HL-60 (cell line): Measurements from ENCODE around the gene DAND5.

ENCODE experiments used
- DNase-seq, 2 experiments: peaks; one replicate each; pipeline ENCODE4 v3.0.0-alpha.2; 2010 to 2020; ENCODE audit warnings: low read depth in 1 of 2, low spot score in 1 of 2
- H3K27ac ChIP-seq: fragments of 250-450 bp; sonication (Bioruptor Pico); replicated peaks from 2 replicates; pipeline ENCODE4 v1.5.1; 2020; ENCODE audit warnings: mild to moderate bottlenecking, moderate library complexity
- H3K27me3 ChIP-seq: fragments of 250-450 bp; sonication (Bioruptor Pico); 2 replicates; pipeline ENCODE4 v1.5.1; 2021; ENCODE audit warnings: mild to moderate bottlenecking, moderate library complexity; ENCODE audit not compliant: insufficient read depth, poor library complexity, severe bottlenecking
- H3K4me3 ChIP-seq: replicated peaks from 2 replicates; pipeline ENCODE4 v1.5.1; 2011; ENCODE audit warnings: mild to moderate bottlenecking, control low read depth, low read length; ENCODE audit not compliant: insufficient read depth
- CTCF ChIP-seq: IDR thresholded peaks from one replicate; pipeline ENCODE4 v1.5.1; 2011; ENCODE audit warnings: low read length, control low read depth, inconsistent platforms; ENCODE audit not compliant: insufficient read depth
- GABPA ChIP-seq: IDR thresholded peaks from 2 replicates; pipeline ENCODE4 v1.6.1; 2012; ENCODE audit warnings: low read depth
- POLR2AphosphoS5 ChIP-seq: IDR thresholded peaks from 2 replicates; pipeline ENCODE4 v1.6.1; 2012; ENCODE audit warnings: low read depth
- SPI1 ChIP-seq: IDR thresholded peaks from 2 replicates; pipeline ENCODE4 v1.6.1; 2012; ENCODE audit warnings: low read depth, mild to moderate bottlenecking, borderline replicate concordance
- TF ChIP-seq, protein P1 (sequence below): IDR thresholded peaks from 2 replicates; pipeline ENCODE4 v1.6.1; 2012; ENCODE audit warnings: low read depth; ENCODE audit not compliant: insufficient replicate concordance

Gene DAND5

GRCh38 chr19:13007292-13008045 lies 38.1 kb downstream of the DAND5 start:
- TF ChIP-seq POLR2AphosphoS5, result no peak
- no peak for TF ChIP-seq GABPA
- TF ChIP-seq SPI1, result no peak
- TF ChIP-seq CTCF, result no peak
- TF ChIP-seq, protein P1, sequence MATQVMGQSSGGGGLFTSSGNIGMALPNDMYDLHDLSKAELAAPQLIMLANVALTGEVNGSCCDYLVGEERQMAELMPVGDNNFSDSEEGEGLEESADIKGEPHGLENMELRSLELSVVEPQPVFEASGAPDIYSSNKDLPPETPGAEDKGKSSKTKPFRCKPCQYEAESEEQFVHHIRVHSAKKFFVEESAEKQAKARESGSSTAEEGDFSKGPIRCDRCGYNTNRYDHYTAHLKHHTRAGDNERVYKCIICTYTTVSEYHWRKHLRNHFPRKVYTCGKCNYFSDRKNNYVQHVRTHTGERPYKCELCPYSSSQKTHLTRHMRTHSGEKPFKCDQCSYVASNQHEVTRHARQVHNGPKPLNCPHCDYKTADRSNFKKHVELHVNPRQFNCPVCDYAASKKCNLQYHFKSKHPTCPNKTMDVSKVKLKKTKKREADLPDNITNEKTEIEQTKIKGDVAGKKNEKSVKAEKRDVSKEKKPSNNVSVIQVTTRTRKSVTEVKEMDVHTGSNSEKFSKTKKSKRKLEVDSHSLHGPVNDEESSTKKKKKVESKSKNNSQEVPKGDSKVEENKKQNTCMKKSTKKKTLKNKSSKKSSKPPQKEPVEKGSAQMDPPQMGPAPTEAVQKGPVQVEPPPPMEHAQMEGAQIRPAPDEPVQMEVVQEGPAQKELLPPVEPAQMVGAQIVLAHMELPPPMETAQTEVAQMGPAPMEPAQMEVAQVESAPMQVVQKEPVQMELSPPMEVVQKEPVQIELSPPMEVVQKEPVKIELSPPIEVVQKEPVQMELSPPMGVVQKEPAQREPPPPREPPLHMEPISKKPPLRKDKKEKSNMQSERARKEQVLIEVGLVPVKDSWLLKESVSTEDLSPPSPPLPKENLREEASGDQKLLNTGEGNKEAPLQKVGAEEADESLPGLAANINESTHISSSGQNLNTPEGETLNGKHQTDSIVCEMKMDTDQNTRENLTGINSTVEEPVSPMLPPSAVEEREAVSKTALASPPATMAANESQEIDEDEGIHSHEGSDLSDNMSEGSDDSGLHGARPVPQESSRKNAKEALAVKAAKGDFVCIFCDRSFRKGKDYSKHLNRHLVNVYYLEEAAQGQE, result no peak
- no peak for DNase-seq
- Histone ChIP-seq H3K27me3 (peaks cover 14% of the 10 kb centered on the region), H3K27ac (no peak overlapping the region), H3K4me3 (no peak overlapping the region)

DNA sequence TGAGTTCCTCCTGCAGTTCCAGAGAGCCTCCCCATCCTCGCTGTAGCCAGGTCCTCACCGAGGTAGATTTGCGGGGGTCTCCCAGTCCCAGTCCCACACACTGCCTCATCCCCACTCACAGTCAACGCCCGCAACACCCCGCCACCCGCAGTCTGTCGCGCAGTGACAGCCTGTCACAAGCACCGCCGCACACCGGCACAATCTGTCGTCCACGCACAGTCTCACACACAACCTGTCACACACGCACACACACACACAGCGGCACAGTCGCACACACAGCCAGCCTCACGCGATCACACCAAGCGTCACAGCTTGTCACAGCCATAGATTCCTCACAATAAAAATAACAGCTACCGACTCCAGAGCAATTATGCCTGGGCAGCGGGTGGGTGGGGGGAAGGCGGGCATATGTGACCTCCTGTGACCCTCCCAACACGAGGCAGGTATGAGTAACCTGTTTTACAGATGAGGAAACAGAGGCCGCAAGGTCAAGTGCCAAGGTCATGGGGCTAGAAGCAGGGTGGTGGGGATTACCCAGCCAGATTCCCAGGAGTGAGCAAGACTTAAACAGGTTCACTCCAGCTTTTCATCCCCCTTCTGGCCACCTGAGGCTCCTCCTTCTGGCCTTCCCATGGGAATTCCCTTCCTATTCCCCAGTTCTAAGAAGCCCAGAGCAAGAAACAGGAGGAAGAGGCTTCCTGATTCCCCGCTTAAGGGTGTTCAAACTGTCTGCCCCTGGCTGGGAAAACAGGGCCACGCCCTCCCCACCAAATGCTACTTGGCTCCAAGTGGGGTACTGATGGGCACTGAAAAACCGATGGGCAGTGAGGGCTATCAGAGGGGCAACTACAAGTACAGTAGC lies 39.8 kb downstream of the DAND5 start:
- peaks cover 29% of the 10 kb centered on the region for H3K27me3 ChIP-seq
- no peak overlapping the region for H3K4me3 ChIP-seq
- TF ChIP-seq POLR2AphosphoS5 (no peak), CTCF (no peak), GABPA (no peak), SPI1 (no peak)
- TF ChIP-seq, protein P1, result no peak

DNA sequence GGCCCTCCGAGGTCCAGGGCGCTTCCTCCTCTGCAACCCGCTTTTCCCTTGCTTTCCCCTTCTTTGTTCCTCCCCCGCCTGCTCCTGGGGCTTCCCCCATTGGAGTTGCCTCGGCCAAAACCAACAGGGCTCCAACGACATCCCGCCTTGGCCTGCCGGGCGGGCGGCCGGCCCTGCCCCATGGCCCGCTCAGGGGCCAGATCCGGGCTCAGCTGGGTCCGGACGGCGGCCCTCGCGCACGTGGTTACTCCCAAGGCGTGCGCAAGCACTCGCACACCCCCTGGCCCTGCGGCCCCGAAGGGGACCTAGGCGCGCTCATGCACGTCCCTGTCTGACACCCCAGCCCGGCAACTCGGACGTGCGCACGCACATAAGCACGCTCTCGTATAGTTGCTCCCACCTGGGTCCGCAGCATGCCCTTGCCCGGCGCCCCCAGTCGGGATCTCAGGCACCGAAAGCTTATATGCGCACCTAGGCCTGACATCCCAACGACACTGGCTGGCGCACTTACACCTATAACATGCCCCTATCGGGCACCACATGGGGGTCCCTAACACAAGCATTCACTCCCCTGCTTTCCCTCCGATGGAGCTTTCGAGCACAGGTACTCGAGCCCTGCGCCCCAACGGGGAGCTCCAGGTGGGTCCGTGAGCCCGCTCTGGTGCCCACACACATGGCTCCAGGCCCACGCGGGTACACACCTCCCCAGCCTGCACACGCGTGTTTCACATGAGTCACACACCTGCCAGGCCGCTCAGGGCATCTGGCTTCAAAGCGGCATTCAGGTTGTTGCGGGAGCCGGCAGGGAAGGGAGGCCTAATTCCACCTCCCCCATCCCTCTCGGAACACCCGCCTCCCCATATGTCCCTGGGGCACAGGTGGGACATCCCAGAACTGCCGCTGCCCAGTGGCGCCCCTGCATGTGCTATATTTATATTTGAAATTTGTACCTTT lies 40.9 kb downstream of the DAND5 start:
- TF ChIP-seq CTCF, result no peak
- no peak for TF ChIP-seq SPI1
- TF ChIP-seq, protein P1, result no peak
- Histone ChIP-seq H3K27me3 (peaks cover 35% of the 10 kb centered on the region), H3K27ac (no peak overlapping the region), H3K4me3 (no peak overlapping the region)
- DNase-seq, result no peak

More for the DNA sequence above, 39.8 kb downstream of the DAND5 start:
- H3K27ac ChIP-seq, result no peak overlapping the region
- no peak for DNase-seq
